ENCODE data around the gene KCNG2.

GRCh38 chr18:79889569-79889968 is 91.8 kb downstream of the KCNG2 start:
- no peak for TF ChIP-seq CTCF (conservative IDR thresholded peaks at IDR 0.05; ENCODE audit: low read length)
- TF ChIP-seq EZH2phosphoT487 (IDR thresholded peaks at IDR 0.05; ENCODE audit: borderline replicate concordance) = no peak

Data from Loucy (cell line).